HEK293 (cell line): ENCODE results near the gene EFCC1.

Experiments used
- CTCF ChIP-seq: fragments of 450-650 bp; formaldehyde crosslinking; IDR thresholded peaks from 2 replicates; pipeline ENCODE4 v1.5.1; 2016; ENCODE audit warnings: missing biosample characterization, missing genetic modification characterization
- PRDM1 ChIP-seq: fragments of 450-650 bp; formaldehyde crosslinking; IDR thresholded peaks from 2 replicates; pipeline ENCODE4; 2016; ENCODE audit warnings: missing biosample characterization, missing genetic modification characterization
- ZBTB7A ChIP-seq: fragments of 450-650 bp; formaldehyde crosslinking; IDR thresholded peaks from 2 replicates; pipeline ENCODE4 v1.5.1; 2016; ENCODE audit warnings: low read depth, missing biosample characterization, missing genetic modification characterization
- ZFP41 ChIP-seq: fragments of 450-650 bp; formaldehyde crosslinking; IDR thresholded peaks from 2 replicates; pipeline ENCODE4 v1.5.1; 2016; ENCODE audit warnings: missing biosample characterization, missing genetic modification characterization, borderline replicate concordance
- ZNF138 ChIP-seq: fragments of 450-650 bp; formaldehyde crosslinking; IDR thresholded peaks from 2 replicates; pipeline ENCODE4 v1.5.1; 2016; ENCODE audit warnings: missing biosample characterization, missing genetic modification characterization, borderline replicate concordance
- ZNF362 ChIP-seq: fragments of 450-650 bp; formaldehyde crosslinking; IDR thresholded peaks from 2 replicates; pipeline ENCODE4 v1.5.1; 2016; ENCODE audit warnings: missing biosample characterization, missing genetic modification characterization
- ZNF391 ChIP-seq: fragments of 450-650 bp; formaldehyde crosslinking; IDR thresholded peaks from 2 replicates; pipeline ENCODE4 v1.5.1; 2016; ENCODE audit warnings: low read depth, missing biosample characterization, missing genetic modification characterization, borderline replicate concordance
- ZNF701 ChIP-seq: fragments of 450-650 bp; formaldehyde crosslinking; IDR thresholded peaks from 2 replicates; pipeline ENCODE4 v1.5.1; 2016; ENCODE audit warnings: missing biosample characterization, missing genetic modification characterization
- ZNF777 ChIP-seq: fragments of 450-650 bp; formaldehyde crosslinking; IDR thresholded peaks from 2 replicates; pipeline ENCODE4 v1.5.1; 2017; ENCODE audit warnings: missing biosample characterization, missing genetic modification characterization, borderline replicate concordance
- ZNF837 ChIP-seq: fragments of 450-650 bp; formaldehyde crosslinking; IDR thresholded peaks from 2 replicates; pipeline ENCODE4 v1.5.1; 2016; ENCODE audit warnings: missing biosample characterization, missing genetic modification characterization

- no peak for TF ChIP-seq ZNF837 (tag by site-specific recombination)
- no peak for TF ChIP-seq PRDM1 (tag by site-specific recombination)
- no peak for TF ChIP-seq CTCF (tag by site-specific recombination)
- no peak for TF ChIP-seq ZNF138 (tag by site-specific recombination)
- no peak for TF ChIP-seq ZNF362 (tag by site-specific recombination)
- TF ChIP-seq ZNF701: no peak
- TF ChIP-seq ZNF777 (tag by site-specific recombination): no peak
- no peak for TF ChIP-seq ZBTB7A (tag by site-specific recombination)
- TF ChIP-seq ZFP41 (tag by site-specific recombination): no peak
- no peak for TF ChIP-seq ZNF391
These were observed 9.3 kb downstream of the EFCC1 start for GRCh38 chr3:129010310-129010956.
